ENCODE results near the gene TMEM221.

DNA sequence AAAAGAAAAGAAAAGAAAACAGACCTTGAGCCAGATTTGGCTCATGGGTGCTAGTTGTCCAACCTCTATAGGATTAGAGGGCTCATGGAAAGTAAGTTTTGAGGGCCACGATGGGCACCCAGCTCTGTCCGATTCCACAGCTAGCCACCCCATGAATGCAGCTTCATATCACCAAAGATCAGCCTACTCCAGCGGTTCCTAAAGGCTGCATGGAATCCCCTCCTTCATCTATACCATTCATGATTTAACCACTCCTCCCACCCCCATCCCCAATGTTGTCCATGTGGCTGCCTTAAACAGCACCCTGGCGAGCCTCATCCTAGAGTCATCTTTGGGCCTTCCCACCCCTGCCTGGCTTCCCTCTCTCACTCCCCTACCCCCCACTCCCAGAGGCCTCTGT is 26.5 kb downstream of the TMEM221 start:
- TF ChIP-seq, protein P1, sequence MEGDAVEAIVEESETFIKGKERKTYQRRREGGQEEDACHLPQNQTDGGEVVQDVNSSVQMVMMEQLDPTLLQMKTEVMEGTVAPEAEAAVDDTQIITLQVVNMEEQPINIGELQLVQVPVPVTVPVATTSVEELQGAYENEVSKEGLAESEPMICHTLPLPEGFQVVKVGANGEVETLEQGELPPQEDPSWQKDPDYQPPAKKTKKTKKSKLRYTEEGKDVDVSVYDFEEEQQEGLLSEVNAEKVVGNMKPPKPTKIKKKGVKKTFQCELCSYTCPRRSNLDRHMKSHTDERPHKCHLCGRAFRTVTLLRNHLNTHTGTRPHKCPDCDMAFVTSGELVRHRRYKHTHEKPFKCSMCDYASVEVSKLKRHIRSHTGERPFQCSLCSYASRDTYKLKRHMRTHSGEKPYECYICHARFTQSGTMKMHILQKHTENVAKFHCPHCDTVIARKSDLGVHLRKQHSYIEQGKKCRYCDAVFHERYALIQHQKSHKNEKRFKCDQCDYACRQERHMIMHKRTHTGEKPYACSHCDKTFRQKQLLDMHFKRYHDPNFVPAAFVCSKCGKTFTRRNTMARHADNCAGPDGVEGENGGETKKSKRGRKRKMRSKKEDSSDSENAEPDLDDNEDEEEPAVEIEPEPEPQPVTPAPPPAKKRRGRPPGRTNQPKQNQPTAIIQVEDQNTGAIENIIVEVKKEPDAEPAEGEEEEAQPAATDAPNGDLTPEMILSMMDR (IDR thresholded peaks at IDR 0.05), result no peak
- TF ChIP-seq POLR2A (IDR thresholded peaks at IDR 0.05), result no peak

Measured in lower leg skin (tissue), 3 donors.